Endothelial cell of umbilical vein (primary cell): Measurements from ENCODE around the gene TTC39A. TPM values are rescaled to one million over a fixed set of nuclear protein-coding genes. Genes with fewer than 3 reads are reported as not detected.

Experiments
- BruUV-seq: library from RNA; stranded (reverse); fragments of 400-500 nt; replicated peaks from 2 replicates; lab custom pipeline; 2021; lab: Mats Ljungman, UMichigan
- CTCF ChIA-PET: fragments of 300-600, 350-600 bp; sonication (Branson Sonifier 250); formaldehyde crosslinking; loops from one replicate; lab custom pipeline; 2021; ENCODE audit warnings: antibody characterized with exemption, inconsistent platforms; lab: Charles Lee
- POLR2A ChIA-PET: fragments of 300-600, 350-600 bp; sonication (Branson Sonifier 250); formaldehyde crosslinking; loops from one replicate; lab custom pipeline; 2021; ENCODE audit warnings: antibody characterized with exemption, inconsistent platforms; lab: Charles Lee
- DNase-seq: peaks from one replicate; pipeline ENCODE4 v3.0.0-alpha.2; 2011; ENCODE audit warnings: low read depth, low spot score
- FAIRE-seq: peaks from 2 replicates; lab custom pipeline; 2011; peaks lifted over from hg19 to GRCh38; lab: Jason Lieb, UNC
- H2AFZ ChIP-seq: 2 replicates; pipeline ENCODE4 v1.6.0; 2012; ENCODE audit warnings: low read depth, low read length, control low read depth, inconsistent platforms
- H3K27ac ChIP-seq: 2 replicates; pipeline ENCODE4 v1.5.1; 2011; ENCODE audit warnings: low read depth, mild to moderate bottlenecking, control low read depth, low read length, moderate library complexity; ENCODE audit not compliant: insufficient read depth
- H3K27me3 ChIP-seq, 2 experiments: 2 replicates each; pipeline versions ENCODE4 v1.6.0 to v1.6.1; 2011; ENCODE audit warnings: low read length in 2 of 2, mixed read lengths in 1 of 2; ENCODE audit not compliant: control insufficient read depth in 2 of 2, insufficient read depth in 2 of 2
- H3K36me3 ChIP-seq, 2 experiments: 2 replicates in 1 of 2; 3 replicates in 1 of 2; pipeline ENCODE4 v1.5.1; 2011; ENCODE audit warnings: low read length in 2 of 2, mild to moderate bottlenecking in 1 of 2, moderate library complexity in 1 of 2; ENCODE audit not compliant: control insufficient read depth in 2 of 2, insufficient read depth in 2 of 2; ENCODE audit errors: extremely low read depth in 1 of 2
- H3K4me1 ChIP-seq: 3 replicates; pipeline ENCODE4 v1.5.1; 2011; ENCODE audit warnings: mild to moderate bottlenecking, low read length; ENCODE audit not compliant: control insufficient read depth, insufficient read depth; ENCODE audit errors: extremely low read depth
- H3K4me2 ChIP-seq: 2 replicates; pipeline ENCODE4 v1.6.1; 2011; ENCODE audit warnings: low read length, control low read depth, mixed read lengths; ENCODE audit not compliant: insufficient read depth
- H3K4me3 ChIP-seq, 3 experiments: fragments of 200-600 bp in 1 of 3; sonication (generic), shearing (Covaris generic) in 1 of 3; replicated peaks in 1 of 3; 2 replicates each; pipeline ENCODE4 v1.5.1; 2011 to 2016; ENCODE audit warnings: control low read depth in 3 of 3, low read length in 3 of 3, mild to moderate bottlenecking in 2 of 3, inconsistent platforms in 1 of 3, low read depth in 1 of 3, moderate library complexity in 1 of 3; ENCODE audit not compliant: insufficient read depth in 1 of 3
- H3K79me2 ChIP-seq: 2 replicates; pipeline ENCODE4 v1.6.0; 2012; ENCODE audit warnings: low read length, inconsistent platforms; ENCODE audit not compliant: control insufficient read depth, insufficient read depth
- H3K9ac ChIP-seq: replicated peaks from 2 replicates; pipeline ENCODE3; 2011; ENCODE audit warnings: low read length, control low read depth; ENCODE audit not compliant: insufficient read depth; ENCODE audit errors: extremely low read depth
- H3K9me1 ChIP-seq: replicated peaks from 3 replicates; pipeline ENCODE4 v1.6.0; 2011; ENCODE audit warnings: mild to moderate bottlenecking, low read length; ENCODE audit not compliant: control insufficient read depth, insufficient read depth; ENCODE audit errors: extremely low read depth
- H3K9me3 ChIP-seq: replicated peaks from 2 replicates; pipeline ENCODE4 v1.5.1; 2012; ENCODE audit warnings: low read length, inconsistent platforms; ENCODE audit not compliant: control insufficient read depth, insufficient read depth
- H4K20me1 ChIP-seq: replicated peaks from 2 replicates; pipeline ENCODE3; 2011; ENCODE audit warnings: mild to moderate bottlenecking, low read length; ENCODE audit not compliant: control insufficient read depth, insufficient read depth; ENCODE audit errors: extremely low read depth
- EZH2 ChIP-seq: IDR thresholded peaks from 2 replicates; pipeline ENCODE4 v1.6.1; 2012; ENCODE audit warnings: borderline replicate concordance, low read depth, mild to moderate bottlenecking, moderate library complexity, low read length, inconsistent platforms; ENCODE audit not compliant: severe bottlenecking
- FOS ChIP-seq: IDR thresholded peaks from 2 replicates; pipeline ENCODE4 v1.6.1; 2011; ENCODE audit warnings: mild to moderate bottlenecking, low read length, moderate library complexity, borderline replicate concordance; ENCODE audit not compliant: insufficient read depth
- GATA2 ChIP-seq: IDR thresholded peaks from 2 replicates; pipeline ENCODE4 v1.7.0; 2011; ENCODE audit warnings: low read depth, mild to moderate bottlenecking, moderate library complexity, mixed read lengths, low read length; ENCODE audit not compliant: insufficient read length, insufficient read depth
- JUN ChIP-seq: IDR thresholded peaks from 2 replicates; pipeline ENCODE4 v1.6.1; 2011; ENCODE audit warnings: borderline replicate concordance, low read depth; ENCODE audit not compliant: insufficient read length, insufficient read depth
- MAX ChIP-seq: IDR thresholded peaks from 2 replicates; pipeline ENCODE4 v1.6.1; 2011; ENCODE audit not compliant: insufficient read depth, insufficient read length
- MYC ChIP-seq: IDR thresholded peaks from one replicate; pipeline ENCODE4 v1.6.1; 2011; ENCODE audit warnings: mild to moderate bottlenecking, low read depth, low read length
- POLR2A ChIP-seq: IDR thresholded peaks from 2 replicates; pipeline ENCODE4 v1.6.1; 2012; ENCODE audit warnings: low read depth, mild to moderate bottlenecking, control low read depth, low read length
- POLR2AphosphoS5 ChIP-seq: IDR thresholded peaks from 2 replicates; pipeline ENCODE4 v1.6.1; 2012; ENCODE audit warnings: low read depth, mild to moderate bottlenecking, control low read depth, low read length, moderate library complexity; ENCODE audit not compliant: insufficient read depth
- dilution Hi-C: fragments of 300-500 bp; cut with MboI; formaldehyde crosslinking; loops from one replicate; pipeline ENCODE4 v1.15.0; 2019; ENCODE audit warnings: low sequenced_read_pairs; ENCODE audit not compliant: extremely low pct_ligation_motif_present
- intact Hi-C: fragments of 100-400 bp; cut with micrococcal nuclease; formaldehyde crosslinking; loops from one replicate; pipeline ENCODE4 v1.10.0; 2022
- polyA plus RNA-seq, 4 experiments: library from polyadenylated mRNA; depleted of rRNA in 3 of 4; stranded (reverse) in 3 of 4; unstranded in 1 of 4; fragments of >200 nt; gene quantifications; 2 replicates each; pipeline versions ENCODE4 v1.2.1 to v1.2.3, GENCODE V29; 2011 to 2012; ENCODE audit warnings: missing spikeins in 1 of 4
- total RNA-seq: library from RNA; stranded (reverse); gene quantifications from 2 replicates; pipeline ENCODE4 v1.2.3, GENCODE V29; 2021

TTC39A gene
- total and polyA plus RNA-seq, 2 donors (not counting 3 experiments of a cell fraction or from before 2014, with no cell fraction given): 1.1 to 1.7 TPM

- H3K9me3 ChIP-seq: no peaks in the 10 kb centered on the region
- H3K9me1 ChIP-seq: no peaks in the 10 kb centered on the region
- dilution Hi-C loops: no loop called here
- peaks cover 0 to 2% of the 10 kb centered on the region in 2 experiments for H3K27me3 ChIP-seq
- no peak overlapping the region for H3K27ac ChIP-seq
- ChIA-PET POLR2A (no interaction called here), CTCF (no interaction called here)
- H3K79me2 ChIP-seq: no peaks in the 10 kb centered on the region
- intact Hi-C loops: no loop called here
- FAIRE-seq (no peak), DNase-seq (no peak)
- H3K4me3 ChIP-seq: no peak overlapping the region
- H4K20me1 ChIP-seq: no peaks in the 10 kb centered on the region
- H3K4me2 ChIP-seq: no peak overlapping the region
- no TSS peak for BruUV-seq
- TF ChIP-seq MYC (no peak), JUN (no peak), FOS (no peak), MAX (no peak), GATA2 (no peak), POLR2AphosphoS5 (no peak), POLR2A (no peak), EZH2 (no peak)
- H2AFZ ChIP-seq: no peak overlapping the region
- no peaks in the 10 kb centered on the region for H3K36me3 ChIP-seq
- H3K9ac ChIP-seq: no peak overlapping the region
- peaks cover 5% of the 10 kb centered on the region for H3K4me1 ChIP-seq
These were observed 3.5 kb downstream of the TTC39A start for GRCh38 chr1:51326839-51327238.
